GM19099 (cell line): ENCODE data around the gene GPR137.

Experiments used
- POLR2A ChIP-seq: IDR thresholded peaks from 3 replicates; pipeline ENCODE4 v1.6.1; 2011; ENCODE audit warnings: low read depth; ENCODE audit not compliant: insufficient read length; ENCODE audit errors: extremely low read depth

GPR137 gene

GRCh38 chr11:64306876-64307622 lies 21.4 kb downstream of the GPR137 start:
- no peak for TF ChIP-seq POLR2A

GRCh38 chr11:64312947-64313346 lies 27.3 kb downstream of the GPR137 start:
- TF ChIP-seq POLR2A: no peak

- no peak for TF ChIP-seq POLR2A
Measured at GRCh38 chr11:64313491-64314145, 28.0 kb downstream of the GPR137 start.

- TF ChIP-seq POLR2A: no peak
Measured at GRCh38 chr11:64314146-64314804, 28.6 kb downstream of the GPR137 start.

GRCh38 chr11:64314805-64315561 lies 29.3 kb downstream of the GPR137 start:
- TF ChIP-seq POLR2A: no peak

- no peak for TF ChIP-seq POLR2A
Measured at GRCh38 chr11:64316672-64317324, 31.1 kb downstream of the GPR137 start.

- TF ChIP-seq POLR2A: peak; percentile 86
Measured at GRCh38 chr11:64317325-64317960, 31.8 kb downstream of the GPR137 start, which contains the start of gene TRMT112. Gene TRMT112 (minus strand): TSS chr11:64317559. CDS start chr11:64317526, 33 bp downstream.

- TF ChIP-seq POLR2A: peak; percentile 82
Measured at GRCh38 chr11:64317961-64318765, 32.5 kb downstream of the GPR137 start, which contains the start of gene PRDX5. Gene PRDX5 (plus strand): TSS chr11:64318121. CDS start chr11:64318216, 95 bp downstream.

- TF ChIP-seq POLR2A: no peak
Measured at GRCh38 chr11:64318766-64319761, 33.4 kb downstream of the GPR137 start.

GRCh38 chr11:64320556-64320955 lies 34.9 kb downstream of the GPR137 start:
- no peak for TF ChIP-seq POLR2A

- no peak for TF ChIP-seq POLR2A
Measured at GRCh38 chr11:64321026-64321425, 35.4 kb downstream of the GPR137 start.

- TF ChIP-seq POLR2A: no peak
Measured at GRCh38 chr11:64321533-64321932, 35.9 kb downstream of the GPR137 start.
